Measurements from ENCODE around the gene RFTN1.

GRCh38 chr3:16466822-16467221 is 46.7 kb downstream of the RFTN1 start:
- TF ChIP-seq CTCF (IDR thresholded peaks at IDR 0.05), result no peak
- no peak for TF ChIP-seq EZH2 (IDR thresholded peaks at IDR 0.05; ENCODE audit: borderline replicate concordance, insufficient read depth, low read depth, low read length, poor library complexity, severe bottlenecking)
